GM18909 (cell line): ENCODE data around the gene UVRAG.
A peak's percentile ranks its signal among the peaks of the same experiment; 100 is the strongest.
"Not testable (repeated sequence)": the region's sequence is repeated elsewhere in the genome, so short reads cannot be mapped to it uniquely, and the experiment has no call there.

Experiments
- ATAC-seq: cut with Tn5 transposase; IDR thresholded peaks from one replicate; pipeline ENCODE4 v1.9.1; 2021; ENCODE audit warnings: mild to moderate bottlenecking; ENCODE audit not compliant: unreplicated experiment, poor library complexity

Gene UVRAG

DNA sequence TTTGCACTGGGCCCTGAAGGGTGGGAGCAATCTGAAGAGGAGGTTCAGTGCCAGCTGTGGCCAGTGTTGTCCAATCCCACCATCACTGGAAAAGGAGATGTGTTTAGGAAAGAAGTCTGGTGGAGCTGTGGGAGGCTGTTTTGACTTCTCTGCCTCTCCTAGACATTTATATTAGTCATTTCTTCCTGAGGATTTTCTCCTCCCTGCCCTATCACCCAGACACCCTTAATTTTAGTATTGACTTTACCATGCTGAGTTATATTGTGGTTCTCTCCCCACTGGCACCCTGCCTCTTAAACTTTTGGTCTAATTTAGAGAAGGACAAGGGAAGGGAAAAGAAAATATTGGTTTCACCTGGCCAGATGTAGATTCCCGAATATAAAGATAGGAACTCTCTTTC is 232.2 kb downstream of the UVRAG start:
- ATAC-seq: no peak

DNA sequence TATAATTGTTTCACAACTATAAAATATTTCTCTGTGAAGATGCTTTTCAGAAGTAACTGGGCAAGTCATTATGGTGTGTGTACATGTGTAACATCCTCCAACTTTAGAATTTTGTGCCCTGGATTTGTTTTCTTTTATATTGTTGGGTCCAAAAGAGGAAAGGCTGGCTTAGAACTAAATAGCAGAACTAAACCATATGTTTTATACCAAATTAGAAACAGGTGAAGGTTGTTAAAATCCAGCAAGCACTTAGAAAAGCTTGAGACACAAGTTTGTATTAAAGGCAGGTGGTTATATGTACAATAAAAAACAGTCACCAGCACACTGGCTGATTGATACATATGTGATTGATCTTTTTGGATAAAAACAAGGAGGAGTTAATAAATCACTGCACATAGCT is 232.8 kb downstream of the UVRAG start:
- ATAC-seq: no peak

- no peak for ATAC-seq
Observed at GRCh38 chr11:76048763-76049162, 233.8 kb downstream of the UVRAG start.

DNA sequence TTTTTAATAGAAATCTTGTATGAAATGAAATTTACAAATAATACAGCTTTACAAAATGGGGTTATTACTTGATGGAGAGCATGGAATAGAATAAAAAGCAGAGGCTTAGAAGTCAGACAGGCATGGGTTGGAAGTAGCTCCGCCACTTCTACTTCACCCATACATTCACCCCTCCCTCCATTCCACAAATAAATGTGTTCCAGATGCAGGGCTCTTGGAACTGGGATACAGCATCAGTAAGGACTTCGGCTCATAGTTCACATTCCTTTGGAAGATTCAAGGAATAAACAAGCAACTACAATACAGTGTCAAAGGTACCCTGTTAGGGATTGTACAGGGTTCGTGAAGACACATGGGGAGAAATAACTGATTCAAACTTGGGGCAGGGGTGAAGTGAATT is 234.5 kb downstream of the UVRAG start:
- ATAC-seq: no peak

- ATAC-seq: no peak
Observed at GRCh38 chr11:76051937-76052336, 236.9 kb downstream of the UVRAG start.

DNA sequence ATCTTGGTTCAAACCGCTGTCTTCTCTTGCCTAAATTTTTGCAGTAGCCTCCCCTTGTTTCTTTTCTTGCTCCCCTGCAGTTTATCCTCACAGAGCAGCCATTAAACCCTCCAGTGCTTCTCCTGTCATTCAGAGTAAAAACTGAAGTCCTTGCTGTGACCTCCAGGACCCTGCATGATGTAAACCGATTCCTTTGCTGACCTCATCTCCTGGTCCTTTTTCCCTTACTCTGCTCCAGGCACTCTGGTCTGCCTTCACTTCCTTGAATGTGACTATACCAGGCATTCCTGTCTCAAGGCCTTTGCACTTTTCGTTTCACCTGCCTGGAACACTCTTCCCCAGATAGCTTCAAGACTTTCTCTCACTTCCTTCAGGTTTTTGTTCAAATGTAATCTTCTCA is 239.3 kb downstream of the UVRAG start:
- no peak for ATAC-seq

DNA sequence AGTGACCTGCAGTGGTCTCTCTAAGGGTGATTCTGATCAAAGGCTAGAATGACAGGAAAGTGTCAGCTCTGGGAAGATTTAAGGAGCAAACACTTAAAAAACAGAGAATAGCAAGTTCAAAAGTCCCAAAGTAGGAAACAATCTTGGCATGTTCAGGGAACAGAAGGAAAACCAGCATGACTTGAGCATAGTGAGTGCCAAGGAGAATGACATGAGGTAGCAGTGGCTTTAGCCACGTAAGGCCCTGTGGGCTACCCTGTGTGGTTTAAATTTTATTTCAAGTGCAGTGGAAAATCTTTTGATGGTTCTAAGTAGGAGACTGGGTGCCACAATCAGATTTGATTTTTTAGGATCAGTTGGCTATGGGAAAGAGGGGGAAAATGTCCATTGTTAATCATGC is 241.9 kb downstream of the UVRAG start:
- ATAC-seq: no peak

DNA sequence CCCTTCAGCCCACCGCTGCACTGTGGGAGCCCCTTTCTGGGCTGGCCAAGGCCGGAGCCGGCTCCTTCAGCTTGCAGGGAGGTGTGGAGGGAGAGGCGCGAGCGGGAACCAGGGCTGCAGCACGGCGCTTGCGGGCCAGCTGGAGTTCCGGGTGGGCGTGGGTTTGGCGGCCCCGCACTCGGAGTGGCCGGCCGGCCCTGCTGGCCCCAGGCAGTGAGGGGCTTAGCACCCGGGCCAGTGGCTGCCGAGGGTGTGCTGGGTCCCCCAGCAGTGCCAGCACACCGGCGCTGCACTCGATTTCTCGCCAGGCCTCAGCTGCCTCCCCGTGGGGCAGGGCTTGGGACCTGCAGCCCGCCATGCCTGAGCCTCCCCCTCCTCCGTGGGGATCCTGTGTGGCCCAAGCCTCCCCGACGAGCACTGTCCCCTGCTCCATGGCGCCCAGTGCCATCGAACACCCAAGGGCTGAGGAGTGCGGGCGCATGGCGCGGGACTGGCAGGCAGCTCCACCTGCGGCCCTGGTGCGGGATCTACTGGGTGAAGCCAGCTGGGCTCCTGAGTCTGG is 245.5 kb downstream of the UVRAG start:
- not testable (repeated sequence) for ATAC-seq

- peak; percentile 97 for ATAC-seq
Observed at GRCh38 chr11:76062733-76063132, 247.7 kb downstream of the UVRAG start.

DNA sequence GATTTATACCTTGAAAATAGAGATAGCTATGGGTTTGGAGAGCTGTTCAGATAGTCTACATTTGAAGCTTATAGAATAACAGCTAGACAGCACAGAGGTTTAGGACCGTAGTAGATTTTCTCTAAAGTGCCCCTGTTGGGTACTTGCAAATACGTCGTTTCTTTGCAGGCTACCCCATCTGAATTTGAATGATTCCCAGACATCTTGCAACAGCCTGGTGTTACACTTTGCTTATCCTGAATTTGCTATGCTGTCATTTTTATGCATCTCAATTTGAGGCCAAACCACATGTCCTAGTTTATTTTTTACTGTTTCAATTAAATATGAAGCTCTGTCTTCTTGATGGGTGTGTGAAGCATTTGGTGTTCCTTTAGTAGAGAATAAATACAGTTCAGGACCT is 249.2 kb downstream of the UVRAG start:
- ATAC-seq: no peak

GRCh38 chr11:76067099-76067498 is 252.1 kb downstream of the UVRAG start:
- no peak for ATAC-seq

DNA sequence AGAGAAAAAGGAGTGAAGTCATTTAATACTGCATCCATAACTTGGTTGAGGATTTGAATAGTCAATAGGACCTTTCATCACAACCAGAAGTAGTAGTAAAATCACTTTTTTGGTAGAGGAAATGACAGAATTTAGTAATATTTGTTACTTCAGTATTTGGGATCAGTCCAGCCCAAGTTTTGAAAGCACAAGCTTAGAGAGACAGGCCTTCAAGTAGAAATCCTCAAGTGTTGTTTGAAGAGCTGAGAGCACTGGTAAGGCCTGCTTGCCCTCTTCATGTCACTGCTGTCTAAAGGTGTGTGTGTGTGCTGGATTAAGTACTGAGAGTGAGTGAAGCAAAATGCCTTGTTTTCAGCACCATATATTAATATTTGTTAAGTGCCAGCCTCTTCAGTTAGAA is 254.0 kb downstream of the UVRAG start:
- no peak for ATAC-seq

- no peak for ATAC-seq
Observed at GRCh38 chr11:76071090-76071489, 256.1 kb downstream of the UVRAG start.

- no peak for ATAC-seq
Observed at GRCh38 chr11:76073724-76074123, 258.7 kb downstream of the UVRAG start.

- no peak for ATAC-seq
Observed at GRCh38 chr11:76074148-76075095, 259.4 kb downstream of the UVRAG start.

DNA sequence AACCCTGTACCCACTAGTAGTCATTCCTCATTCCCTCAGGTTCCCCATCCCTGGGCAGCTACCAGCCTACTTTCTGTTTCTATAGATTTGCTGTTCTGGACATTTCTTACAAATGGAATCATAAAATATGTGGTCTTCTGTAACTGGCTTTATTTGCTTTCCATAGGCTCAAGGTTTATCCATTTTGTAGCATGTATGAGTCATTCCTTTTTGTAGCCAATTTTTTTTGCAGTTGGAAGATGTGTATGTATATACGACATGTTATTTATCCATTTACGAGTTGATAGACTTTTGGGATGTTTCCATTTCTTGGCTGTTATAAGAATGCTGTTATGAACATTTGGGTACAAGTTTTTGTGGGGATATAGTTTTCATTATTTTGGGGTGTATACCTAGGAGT is 260.7 kb downstream of the UVRAG start:
- ATAC-seq: no peak

DNA sequence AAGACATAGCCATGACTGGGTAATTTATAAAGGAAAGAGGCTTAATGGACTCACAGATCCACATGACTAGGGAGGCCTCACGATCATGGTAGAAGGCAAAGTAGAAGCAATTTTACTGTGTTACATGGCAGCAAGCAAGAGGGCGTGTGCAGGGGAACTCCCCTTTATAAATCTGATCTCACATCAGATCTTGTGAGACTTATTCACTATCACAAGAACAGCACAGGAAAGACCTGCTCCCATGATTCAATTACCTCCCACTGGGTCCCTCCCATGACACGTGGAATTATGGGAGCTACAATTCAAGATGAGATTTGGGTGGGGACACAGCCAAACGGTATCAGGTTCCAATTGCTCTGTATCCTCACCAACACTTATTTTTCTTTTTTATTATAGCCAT is 261.2 kb downstream of the UVRAG start:
- not testable (repeated sequence) for ATAC-seq

- ATAC-seq: no peak
Observed at GRCh38 chr11:76076749-76077148, 261.7 kb downstream of the UVRAG start.

DNA sequence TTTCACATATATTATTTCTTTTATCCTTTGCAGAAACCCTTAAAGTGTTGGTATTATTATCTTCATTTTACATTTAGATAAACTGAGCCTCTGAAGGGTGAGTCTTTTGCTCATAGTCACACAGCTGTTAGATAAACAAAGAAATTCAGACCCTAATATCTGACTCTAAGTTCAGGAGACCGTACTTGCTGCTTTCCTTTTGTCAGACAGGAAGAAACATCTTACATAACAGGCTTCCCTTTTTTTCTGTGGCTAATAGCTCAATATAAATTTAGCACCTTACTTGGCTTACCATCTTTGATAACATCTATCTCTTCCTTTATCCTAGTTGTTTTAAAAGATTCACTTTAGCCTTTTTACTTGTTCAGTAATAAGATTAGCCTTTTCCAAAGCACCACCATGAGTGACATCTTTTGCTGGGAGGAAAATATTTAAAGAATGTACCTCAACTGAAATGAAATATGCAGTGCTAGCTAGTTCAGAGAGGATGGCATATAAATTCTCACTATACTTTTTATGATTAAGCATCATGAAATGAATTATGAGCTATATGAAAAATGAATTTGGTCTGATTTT is 262.7 kb downstream of the UVRAG start:
- ATAC-seq: no peak

DNA sequence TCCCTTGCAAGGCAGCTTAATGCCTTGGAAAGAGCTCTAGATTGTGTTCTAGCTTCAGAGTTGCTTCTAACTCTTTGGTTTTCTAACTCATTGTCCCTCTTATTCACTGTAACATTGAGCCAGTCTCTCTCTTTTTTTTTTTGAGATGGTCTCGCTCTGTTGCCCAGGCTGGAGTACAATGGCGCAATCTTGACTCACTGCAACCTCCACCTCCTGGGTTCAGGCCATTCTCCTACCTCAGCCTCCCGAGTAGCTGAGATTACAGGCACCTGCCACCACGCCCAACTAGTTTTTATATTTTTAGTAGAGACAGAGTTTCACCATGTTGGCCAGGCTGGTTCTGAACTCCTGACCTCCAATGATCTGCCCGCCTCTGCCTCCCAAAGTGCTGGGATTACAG is 266.1 kb downstream of the UVRAG start:
- ATAC-seq: not testable (repeated sequence)
